NCI-H1092 treated with DMSO at 0.1 percent for 48 hours (cell line): Measurements from ENCODE around the gene KRTAP4-1.
A peak's percentile ranks its signal among the peaks of the same experiment; 100 is the strongest.
"Not testable (repeated sequence)": the region's sequence is repeated elsewhere in the genome, so short reads cannot be mapped to it uniquely, and the experiment has no call there.

Source experiments
- DNase-seq: peaks from one replicate; lab custom pipeline; 2025; lab: John Stamatoyannopoulos, UW

Gene KRTAP4-1

GRCh38 chr17:41184480-41184961, at the start of gene KRTAP4-1:
Gene KRTAP4-1 (minus strand): TSS chr17:41184911. CDS start chr17:41184854, 57 bp downstream.
- DNase-seq, result no peak

- DNase-seq, result not testable (repeated sequence)
Measured at GRCh38 chr17:41232399-41233105, 47.8 kb upstream of the KRTAP4-1 start, which contains the start of gene KRTAP9-3. Gene KRTAP9-3 (plus strand): TSS chr17:41232449. CDS start chr17:41232502, 53 bp downstream.

- DNase-seq, result no peak
Measured at GRCh38 chr17:41231731-41232130, 47.0 kb upstream of the KRTAP4-1 start.

GRCh38 chr17:41230094-41230493, 45.4 kb upstream of the KRTAP4-1 start:
- no peak for DNase-seq

GRCh38 chr17:41226598-41227095, 41.9 kb upstream of the KRTAP4-1 start, which contains the start of gene KRTAP9-2:
Gene KRTAP9-2 (plus strand): TSS chr17:41226648. CDS start chr17:41226655, 7 bp downstream.
- not testable (repeated sequence) for DNase-seq

GRCh38 chr17:41226051-41226450, 41.3 kb upstream of the KRTAP4-1 start:
- no peak for DNase-seq

GRCh38 chr17:41223821-41224220, 39.1 kb upstream of the KRTAP4-1 start:
- no peak for DNase-seq

GRCh38 chr17:41215681-41216080, 31.0 kb upstream of the KRTAP4-1 start:
- no peak for DNase-seq

- DNase-seq, result peak; percentile 17
Measured at GRCh38 chr17:41212524-41213169, 27.9 kb upstream of the KRTAP4-1 start.

- peak; percentile 21 for DNase-seq
Measured at GRCh38 chr17:41211845-41212466, 27.2 kb upstream of the KRTAP4-1 start.

GRCh38 chr17:41199421-41200078, 14.8 kb upstream of the KRTAP4-1 start:
- DNase-seq, result no peak

GRCh38 chr17:41196068-41196467, 11.4 kb upstream of the KRTAP4-1 start:
- no peak for DNase-seq

GRCh38 chr17:41190328-41190727, 5.6 kb upstream of the KRTAP4-1 start:
- no peak for DNase-seq

- not testable (repeated sequence) for DNase-seq
Measured at GRCh38 chr17:41189837-41190318, 5.2 kb upstream of the KRTAP4-1 start, which contains the start of gene KRTAP9-1. Gene KRTAP9-1 (plus strand): TSS chr17:41189887. CDS start chr17:41189887, 0 bp downstream.

- DNase-seq, result no peak
Measured at GRCh38 chr17:41186872-41187271, 2.2 kb upstream of the KRTAP4-1 start.

- DNase-seq, result no peak
Measured at GRCh38 chr17:41185001-41185400, 290 bp upstream of the KRTAP4-1 start.

GRCh38 chr17:41178843-41179616, 5.7 kb downstream of the KRTAP4-1 start:
- no peak for DNase-seq

GRCh38 chr17:41178341-41178740, 6.4 kb downstream of the KRTAP4-1 start:
- no peak for DNase-seq

- no peak for DNase-seq
Measured at GRCh38 chr17:41177727-41178271, 6.9 kb downstream of the KRTAP4-1 start, which contains the start of gene KRTAP4-2. Gene KRTAP4-2 (minus strand): TSS chr17:41178221. CDS start chr17:41178164, 57 bp downstream.

- no peak for DNase-seq
Measured at GRCh38 chr17:41176744-41177387, 7.8 kb downstream of the KRTAP4-1 start.
